ENCODE data around the gene WDR49. TPM values are rescaled to one million over a fixed set of nuclear protein-coding genes. Genes with fewer than 3 reads are reported as not detected.

The WDR49 gene
- total and polyA plus RNA-seq, 7 donors: 0.06 to 2.5 (median 0.81) TPM; not detected in 2

DNA sequence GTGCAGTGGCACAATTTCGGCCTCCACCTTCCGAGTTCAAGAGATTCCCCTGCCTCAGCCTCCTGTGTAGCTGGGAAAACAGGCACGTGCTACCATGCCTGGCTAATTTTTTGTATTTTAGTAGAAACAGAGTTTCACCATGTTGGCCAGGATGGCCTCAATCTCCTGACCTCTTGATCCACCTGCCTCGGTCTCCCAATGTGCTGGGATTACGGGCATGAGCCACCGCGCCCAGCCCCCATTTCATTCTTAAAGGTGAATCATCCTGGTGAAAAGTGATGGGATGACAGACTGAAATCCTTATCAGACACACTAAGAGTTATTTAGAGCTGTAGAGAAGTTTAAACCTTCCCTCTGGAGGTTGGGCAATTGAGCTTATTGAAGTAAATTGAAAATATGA is 155.8 kb downstream of the WDR49 start:
- no peaks in the 10 kb centered on the region for H3K4me1 ChIP-seq
- no peaks in the 10 kb centered on the region for H3K36me3 ChIP-seq
- no peaks in the 10 kb centered on the region for H3K27me3 ChIP-seq
- no peak overlapping the region for H3K4me3 ChIP-seq
- intact Hi-C loops (cut with DNase I): no loop called here
- no peaks in the 10 kb centered on the region for H3K9me3 ChIP-seq
- 93 to 96% methylated on average over 7 of the region's 7 CpGs for WGBS, 2 donors
- no peak for DNase-seq
- no peak overlapping the region for H3K27ac ChIP-seq
- TF ChIP-seq CTCF (IDR thresholded peaks at IDR 0.05) (no peak), POLR2AphosphoS5 (IDR thresholded peaks at IDR 0.05) (no peak), POLR2A (IDR thresholded peaks at IDR 0.05) (no peak), EP300 (IDR thresholded peaks at IDR 0.05) (no peak)

GRCh38 chr3:167493244-167493643 is 160.5 kb downstream of the WDR49 start:
- Histone ChIP-seq H3K4me1 (no peaks in the 10 kb centered on the region), H3K36me3 (no peaks in the 10 kb centered on the region), H3K27ac (no peak overlapping the region), H3K9me3 (no peaks in the 10 kb centered on the region), H3K27me3 (no peaks in the 10 kb centered on the region), H3K4me3 (no peak overlapping the region)
- intact Hi-C loops (cut with DNase I): no loop called here
- 54 to 74% methylated on average over 3 of the region's 3 CpGs for WGBS, 2 donors
- no peak for TF ChIP-seq CTCF (IDR thresholded peaks at IDR 0.05)
- no peak for TF ChIP-seq EP300 (IDR thresholded peaks at IDR 0.05)
- TF ChIP-seq POLR2A (IDR thresholded peaks at IDR 0.05): no peak
- no peak for TF ChIP-seq POLR2AphosphoS5 (IDR thresholded peaks at IDR 0.05)
- DNase-seq: no peak

- H3K9me3 ChIP-seq: peaks cover 0 to 2% (median 0%) of the 10 kb centered on the region in 4 donors
- H3K27ac ChIP-seq: no peak overlapping the region
- no peak overlapping the region for H3K4me3 ChIP-seq
- no peaks in the 10 kb centered on the region for H3K4me1 ChIP-seq
- no peak for TF ChIP-seq POLR2A (IDR thresholded peaks at IDR 0.05)
- no peak for TF ChIP-seq CTCF (IDR thresholded peaks at IDR 0.05)
- TF ChIP-seq EP300 (IDR thresholded peaks at IDR 0.05): no peak
- TF ChIP-seq POLR2AphosphoS5 (IDR thresholded peaks at IDR 0.05): no peak
- no peak for DNase-seq
- H3K36me3 ChIP-seq: no peaks in the 10 kb centered on the region
- no peaks in the 10 kb centered on the region for H3K27me3 ChIP-seq
- intact Hi-C loops (cut with DNase I): no loop called here
Measured at GRCh38 chr3:167491621-167492020, 162.1 kb downstream of the WDR49 start.

- Histone ChIP-seq H3K4me3 (no peak overlapping the region), H3K27ac (no peak overlapping the region), H3K36me3 (no peaks in the 10 kb centered on the region), H3K27me3 (no peaks in the 10 kb centered on the region), H3K9me3 (peaks cover 0 to 2% (median 0%) of the 10 kb centered on the region in 4 donors), H3K4me1 (no peaks in the 10 kb centered on the region)
- intact Hi-C loops (cut with DNase I): no loop called here
- no peak for DNase-seq
- TF ChIP-seq POLR2AphosphoS5 (IDR thresholded peaks at IDR 0.05) (no peak), EP300 (IDR thresholded peaks at IDR 0.05) (no peak), POLR2A (IDR thresholded peaks at IDR 0.05) (no peak), CTCF (IDR thresholded peaks at IDR 0.05) (no peak)
- 79 to 80% methylated on average over 1 of the region's 1 CpG for WGBS, 2 donors
Measured at GRCh38 chr3:167489571-167489970, 164.2 kb downstream of the WDR49 start.

GRCh38 chr3:167487556-167487955 is 166.2 kb downstream of the WDR49 start:
- intact Hi-C loops (cut with DNase I): no loop called here
- no peak overlapping the region for H3K4me3 ChIP-seq
- no peaks in the 10 kb centered on the region for H3K36me3 ChIP-seq
- TF ChIP-seq EP300 (IDR thresholded peaks at IDR 0.05) (no peak), CTCF (IDR thresholded peaks at IDR 0.05) (no peak), POLR2AphosphoS5 (IDR thresholded peaks at IDR 0.05) (no peak), POLR2A (IDR thresholded peaks at IDR 0.05) (no peak)
- no peak for DNase-seq
- no peak overlapping the region for H3K27ac ChIP-seq
- H3K9me3 ChIP-seq: peaks cover 0 to 2% (median 0%) of the 10 kb centered on the region in 4 donors
- H3K27me3 ChIP-seq: no peaks in the 10 kb centered on the region
- 70 to 76% methylated on average over 3 of the region's 3 CpGs for WGBS, 2 donors
- no peaks in the 10 kb centered on the region for H3K4me1 ChIP-seq
